ENCODE measurements around the gene HSDL1. TPM values are rescaled to one million over a fixed set of nuclear protein-coding genes. Genes with fewer than 3 reads are reported as not detected.

The HSDL1 gene
- total and polyA plus RNA-seq, 4 donors = 12.6 to 41.3 (median 16.7) TPM

DNA sequence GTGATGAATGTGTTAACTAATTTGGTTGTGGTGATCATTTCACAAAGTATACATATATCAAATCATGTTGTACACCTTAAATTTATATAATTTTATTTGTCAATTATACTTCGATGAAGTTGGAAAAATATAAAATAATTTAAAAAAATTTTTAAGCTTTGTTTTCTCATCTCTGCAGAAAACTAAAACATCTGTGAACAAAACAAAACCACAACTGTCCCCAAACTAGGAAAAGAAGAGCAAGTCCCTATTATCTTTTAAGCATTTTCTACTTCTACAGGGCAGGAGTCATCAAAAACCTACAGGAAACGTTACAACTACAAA is 6.5 kb downstream of the HSDL1 start:
- Histone ChIP-seq H3K27ac (ENCODE audit: low read depth in 1 of 2, low read length in 1 of 2) (peak overlapping the region in 1 of 2 donors; percentile 60), H3K4me1 (ENCODE audit: control insufficient read depth in 5 of 5, insufficient read depth in 5 of 5, low read length in 5 of 5) (peaks cover 0 to 21% (median 2%) of the 10 kb centered on the region in 5 donors)

GRCh38 chr16:84137769-84138357 is 7.1 kb downstream of the HSDL1 start:
- TF ChIP-seq, protein P1, sequence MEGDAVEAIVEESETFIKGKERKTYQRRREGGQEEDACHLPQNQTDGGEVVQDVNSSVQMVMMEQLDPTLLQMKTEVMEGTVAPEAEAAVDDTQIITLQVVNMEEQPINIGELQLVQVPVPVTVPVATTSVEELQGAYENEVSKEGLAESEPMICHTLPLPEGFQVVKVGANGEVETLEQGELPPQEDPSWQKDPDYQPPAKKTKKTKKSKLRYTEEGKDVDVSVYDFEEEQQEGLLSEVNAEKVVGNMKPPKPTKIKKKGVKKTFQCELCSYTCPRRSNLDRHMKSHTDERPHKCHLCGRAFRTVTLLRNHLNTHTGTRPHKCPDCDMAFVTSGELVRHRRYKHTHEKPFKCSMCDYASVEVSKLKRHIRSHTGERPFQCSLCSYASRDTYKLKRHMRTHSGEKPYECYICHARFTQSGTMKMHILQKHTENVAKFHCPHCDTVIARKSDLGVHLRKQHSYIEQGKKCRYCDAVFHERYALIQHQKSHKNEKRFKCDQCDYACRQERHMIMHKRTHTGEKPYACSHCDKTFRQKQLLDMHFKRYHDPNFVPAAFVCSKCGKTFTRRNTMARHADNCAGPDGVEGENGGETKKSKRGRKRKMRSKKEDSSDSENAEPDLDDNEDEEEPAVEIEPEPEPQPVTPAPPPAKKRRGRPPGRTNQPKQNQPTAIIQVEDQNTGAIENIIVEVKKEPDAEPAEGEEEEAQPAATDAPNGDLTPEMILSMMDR (IDR thresholded peaks at IDR 0.05; ENCODE audit: control extremely low read depth, extremely low read depth) = no peak
- no peak overlapping the region for H3K9ac ChIP-seq (ENCODE audit: insufficient read depth in 1 of 2, low read length in 2 of 2)
- ATAC-seq (ENCODE audit: insufficient read depth, low FRiP score) (no peak), DNase-seq (no peak)
- no peaks in the 10 kb centered on the region for H3K9me3 ChIP-seq (ENCODE audit: control insufficient read depth in 4 of 4, insufficient read depth in 3 of 4, low read length in 3 of 4)
- 93 to 96% methylated on average over 7 of the region's 7 CpGs for WGBS, 2 donors
- no peaks in the 10 kb centered on the region for H3K27me3 ChIP-seq (ENCODE audit: control insufficient read depth in 3 of 3, insufficient read depth in 3 of 3, low read length in 2 of 3)
- H3K4me3 ChIP-seq = no peak overlapping the region
- H3K36me3 ChIP-seq (ENCODE audit: control insufficient read depth in 4 of 4, insufficient read depth in 4 of 4, low read length in 4 of 4) = no peaks in the 10 kb centered on the region
- no peak overlapping the region for H3K27ac ChIP-seq (ENCODE audit: low read depth in 1 of 2, low read length in 1 of 2)
- peaks cover 0 to 19% (median 2%) of the 10 kb centered on the region in 5 donors for H3K4me1 ChIP-seq (ENCODE audit: control insufficient read depth in 5 of 5, insufficient read depth in 5 of 5, low read length in 5 of 5)

More for the DNA sequence above, 6.5 kb downstream of the HSDL1 start:
- DNase-seq (no peak), ATAC-seq (ENCODE audit: insufficient read depth, low FRiP score) (no peak)
- H3K27me3 ChIP-seq (ENCODE audit: control insufficient read depth in 3 of 3, insufficient read depth in 3 of 3, low read length in 2 of 3) = no peaks in the 10 kb centered on the region
- WGBS, 2 donors = 54 to 71% methylated on average over 2 of the region's 2 CpGs
- no peaks in the 10 kb centered on the region for H3K36me3 ChIP-seq (ENCODE audit: control insufficient read depth in 4 of 4, insufficient read depth in 4 of 4, low read length in 4 of 4)
- H3K4me3 ChIP-seq = no peak overlapping the region
- TF ChIP-seq, protein P1 (IDR thresholded peaks at IDR 0.05; ENCODE audit: control extremely low read depth, extremely low read depth) = no peak
- no peaks in the 10 kb centered on the region for H3K9me3 ChIP-seq (ENCODE audit: control insufficient read depth in 4 of 4, insufficient read depth in 3 of 4, low read length in 3 of 4)
- H3K9ac ChIP-seq (ENCODE audit: insufficient read depth in 1 of 2, low read length in 2 of 2) = no peak overlapping the region

DNA sequence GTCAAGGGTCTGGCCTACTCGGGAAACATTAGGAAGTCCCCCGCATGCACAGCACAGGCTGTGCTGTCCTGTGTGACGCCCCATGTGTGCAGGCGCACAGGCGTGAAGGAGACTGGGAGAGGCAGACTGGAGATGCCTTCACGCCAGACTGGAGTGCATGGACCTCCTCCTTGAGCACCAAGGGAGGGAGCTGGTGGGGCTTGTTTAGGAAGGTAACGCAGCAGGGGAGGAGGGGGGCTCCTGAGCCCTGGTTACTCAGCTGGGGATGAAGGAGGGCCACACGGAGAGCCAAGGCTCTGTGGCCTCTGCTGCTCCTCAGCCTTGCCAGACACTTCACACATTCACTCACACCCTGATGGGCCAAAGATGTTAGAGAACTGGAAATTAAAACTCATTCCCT is 7.7 kb downstream of the HSDL1 start:
- TF ChIP-seq, protein P1 (IDR thresholded peaks at IDR 0.05; ENCODE audit: control extremely low read depth, extremely low read depth) = no peak
- WGBS, 2 donors = 87 to 91% methylated on average over 8 of the region's 8 CpGs

More for the DNA sequence above, 7.7 kb downstream of the HSDL1 start:
- no peak for DNase-seq
- Histone ChIP-seq H3K4me3 (no peak overlapping the region), H3K9ac (ENCODE audit: insufficient read depth in 1 of 2, low read length in 2 of 2) (no peak overlapping the region), H3K9me3 (ENCODE audit: control insufficient read depth in 4 of 4, insufficient read depth in 3 of 4, low read length in 3 of 4) (no peaks in the 10 kb centered on the region), H3K4me1 (ENCODE audit: control insufficient read depth in 5 of 5, insufficient read depth in 5 of 5, low read length in 5 of 5) (peaks cover 0 to 19% (median 2%) of the 10 kb centered on the region in 5 donors), H3K27me3 (ENCODE audit: control insufficient read depth in 3 of 3, insufficient read depth in 3 of 3, low read length in 2 of 3) (no peaks in the 10 kb centered on the region), H3K27ac (ENCODE audit: low read depth in 1 of 2, low read length in 1 of 2) (no peak overlapping the region), H3K36me3 (ENCODE audit: control insufficient read depth in 4 of 4, insufficient read depth in 4 of 4, low read length in 4 of 4) (no peaks in the 10 kb centered on the region)
- ATAC-seq (ENCODE audit: insufficient read depth, low FRiP score) = no peak

Measured in lung (tissue), 12 donors.